Measurements from ENCODE around the gene NAV2.
"Not testable (repeated sequence)": the region's sequence is repeated elsewhere in the genome, so short reads cannot be mapped to it uniquely, and the experiment has no call there.

Gene NAV2

DNA sequence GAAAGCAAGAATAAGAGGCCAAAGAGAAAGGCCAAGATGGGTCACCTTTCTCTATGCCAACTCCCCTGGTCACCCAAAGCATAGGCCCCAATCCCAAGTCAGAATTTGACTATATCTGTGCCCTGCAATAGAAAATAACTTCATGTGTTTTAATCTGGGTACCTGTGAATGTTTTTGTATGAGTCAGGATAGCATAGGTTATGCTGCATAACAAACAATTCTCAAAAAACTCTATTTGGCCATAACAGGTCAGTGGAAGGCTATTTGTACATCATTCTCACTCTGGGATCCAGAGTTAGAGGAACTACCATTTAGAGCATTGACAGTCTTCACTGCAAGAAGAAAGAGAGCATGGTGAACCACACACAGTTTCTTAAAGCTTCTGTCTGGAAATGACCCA lies 280.4 kb downstream of the NAV2 start:
- Histone ChIP-seq H3K27me3 (ENCODE audit: control insufficient read depth, insufficient read depth, low read length) (no peaks in the 10 kb centered on the region), H3K9me3 (replicated peaks; ENCODE audit: low read length) (no peaks in the 10 kb centered on the region), H3K36me3 (ENCODE audit: insufficient read depth, low read length) (peaks cover 74% of the 10 kb centered on the region), H3K4me2 (ENCODE audit: low read length) (no peak overlapping the region), H3K4me1 (ENCODE audit: control insufficient read depth, insufficient read depth, low read length) (peaks cover 35% of the 10 kb centered on the region), H3K9ac (ENCODE audit: low read depth, low read length) (no peak overlapping the region), H3K4me3 (ENCODE audit: low read length) (no peak overlapping the region)

DNA sequence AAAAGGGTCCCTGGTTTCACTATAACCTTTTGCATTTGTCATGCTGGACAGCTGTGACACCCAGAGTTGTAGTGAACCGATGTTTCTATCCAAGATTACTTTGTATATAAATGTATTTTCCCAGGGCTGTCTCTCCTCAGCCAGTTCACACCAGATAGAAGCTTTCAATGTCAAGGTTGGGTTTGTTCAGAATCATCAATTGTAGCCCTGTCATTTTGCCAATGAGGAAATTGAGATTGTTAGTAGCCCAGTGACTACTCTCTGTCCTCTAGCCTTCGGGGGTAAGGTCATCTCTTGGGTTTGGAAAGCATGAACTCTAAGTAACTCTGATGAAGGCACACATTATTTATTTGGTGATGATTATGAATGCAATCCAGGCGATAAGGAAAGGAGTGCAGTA lies 282.0 kb downstream of the NAV2 start:
- H3K27me3 ChIP-seq (ENCODE audit: control insufficient read depth, insufficient read depth, low read length): no peaks in the 10 kb centered on the region

DNA sequence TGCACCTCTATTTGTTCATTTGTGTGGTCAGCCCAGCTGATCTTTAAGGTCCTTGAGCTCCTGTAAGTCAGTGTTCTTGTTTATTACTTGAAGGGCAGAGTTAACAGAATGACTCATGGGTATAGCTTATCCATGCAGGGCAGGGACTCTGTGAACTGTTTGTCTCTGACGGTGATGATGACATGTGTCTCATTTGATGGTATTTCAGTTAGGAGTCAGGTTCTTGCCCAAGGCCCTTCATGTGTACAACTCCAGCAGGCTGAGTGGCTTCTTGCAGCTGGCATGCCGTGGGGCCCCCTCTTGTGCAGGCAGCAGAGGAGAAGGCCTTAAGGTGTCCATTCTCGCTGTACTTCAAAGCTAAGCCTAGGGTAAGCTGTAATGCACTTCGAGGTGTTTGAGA lies 282.5 kb downstream of the NAV2 start:
- H3K4me1 ChIP-seq (ENCODE audit: control insufficient read depth, insufficient read depth, low read length): peaks cover 24% of the 10 kb centered on the region
- H3K27me3 ChIP-seq (ENCODE audit: control insufficient read depth, insufficient read depth, low read length): no peaks in the 10 kb centered on the region

More for the DNA sequence above, 282.0 kb downstream of the NAV2 start:
- H3K4me3 ChIP-seq (ENCODE audit: low read length): no peak overlapping the region
- peak overlapping the region; percentile 10 for H3K9ac ChIP-seq (ENCODE audit: low read depth, low read length)
- peaks cover 73% of the 10 kb centered on the region for H3K36me3 ChIP-seq (ENCODE audit: insufficient read depth, low read length)
- H3K9me3 ChIP-seq (replicated peaks; ENCODE audit: low read length): no peaks in the 10 kb centered on the region
- peak overlapping the region; percentile 16 for H3K4me2 ChIP-seq (ENCODE audit: low read length)
- H3K4me1 ChIP-seq (ENCODE audit: control insufficient read depth, insufficient read depth, low read length): peaks cover 24% of the 10 kb centered on the region

DNA sequence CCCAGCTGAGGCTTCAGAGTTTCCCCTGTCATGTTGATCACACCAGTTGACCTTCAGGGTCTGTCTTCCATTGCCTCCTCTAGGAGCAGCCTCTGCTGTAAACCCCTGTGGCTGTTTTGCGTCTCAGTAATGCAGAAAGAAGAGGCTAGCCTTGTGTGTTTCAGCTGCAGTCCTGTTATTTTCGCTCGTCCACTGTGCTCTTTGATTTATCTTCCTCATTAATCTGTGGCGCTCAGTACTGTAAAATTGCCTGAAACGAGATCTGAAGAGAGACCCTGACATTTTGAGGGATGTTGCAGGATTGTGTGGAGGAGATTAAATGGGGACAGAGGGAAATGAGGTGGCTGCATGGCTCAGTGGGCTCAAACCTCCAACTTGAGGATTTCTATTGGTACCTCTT lies 283.9 kb downstream of the NAV2 start:
- H3K27me3 ChIP-seq (ENCODE audit: control insufficient read depth, insufficient read depth, low read length): no peaks in the 10 kb centered on the region
- H3K4me3 ChIP-seq (ENCODE audit: low read length): no peak overlapping the region
- H3K9ac ChIP-seq (ENCODE audit: low read depth, low read length): no peak overlapping the region
- H3K4me2 ChIP-seq (ENCODE audit: low read length): no peak overlapping the region
- H3K36me3 ChIP-seq (ENCODE audit: insufficient read depth, low read length): peaks cover 76% of the 10 kb centered on the region
- no peaks in the 10 kb centered on the region for H3K9me3 ChIP-seq (replicated peaks; ENCODE audit: low read length)
- peaks cover 24% of the 10 kb centered on the region for H3K4me1 ChIP-seq (ENCODE audit: control insufficient read depth, insufficient read depth, low read length)

More for the DNA sequence above, 282.5 kb downstream of the NAV2 start:
- peak overlapping the region; percentile 15 for H3K9ac ChIP-seq (ENCODE audit: low read depth, low read length)
- peak overlapping the region; percentile 43 for H3K4me2 ChIP-seq (ENCODE audit: low read length)
- H3K36me3 ChIP-seq (ENCODE audit: insufficient read depth, low read length): peaks cover 73% of the 10 kb centered on the region
- no peak overlapping the region for H3K4me3 ChIP-seq (ENCODE audit: low read length)
- H3K9me3 ChIP-seq (replicated peaks; ENCODE audit: low read length): no peaks in the 10 kb centered on the region

DNA sequence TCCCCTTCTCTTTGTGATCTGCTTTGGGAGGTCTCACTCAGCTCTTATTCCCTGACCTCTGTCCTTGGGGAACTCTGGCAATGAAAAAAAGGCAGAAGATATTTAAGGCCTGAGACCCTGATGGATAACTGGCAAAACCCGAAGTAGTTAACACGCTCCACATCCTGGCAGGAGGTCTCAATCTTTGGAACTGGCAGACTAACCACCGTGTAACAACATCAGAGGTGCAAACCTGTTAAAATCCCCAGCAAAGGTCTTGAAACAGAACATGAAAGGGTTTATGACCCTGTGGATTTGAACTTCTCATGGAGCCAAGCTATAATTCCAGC lies 287.3 kb downstream of the NAV2 start:
- H3K27me3 ChIP-seq (ENCODE audit: control insufficient read depth, insufficient read depth, low read length): no peaks in the 10 kb centered on the region
- no peaks in the 10 kb centered on the region for H3K9me3 ChIP-seq (replicated peaks; ENCODE audit: low read length)
- H3K36me3 ChIP-seq (ENCODE audit: insufficient read depth, low read length): peaks cover 78% of the 10 kb centered on the region
- H3K4me1 ChIP-seq (ENCODE audit: control insufficient read depth, insufficient read depth, low read length): peaks cover 13% of the 10 kb centered on the region
- H3K4me2 ChIP-seq (ENCODE audit: low read length): no peak overlapping the region
- no peak overlapping the region for H3K4me3 ChIP-seq (ENCODE audit: low read length)
- H3K9ac ChIP-seq (ENCODE audit: low read depth, low read length): no peak overlapping the region

DNA sequence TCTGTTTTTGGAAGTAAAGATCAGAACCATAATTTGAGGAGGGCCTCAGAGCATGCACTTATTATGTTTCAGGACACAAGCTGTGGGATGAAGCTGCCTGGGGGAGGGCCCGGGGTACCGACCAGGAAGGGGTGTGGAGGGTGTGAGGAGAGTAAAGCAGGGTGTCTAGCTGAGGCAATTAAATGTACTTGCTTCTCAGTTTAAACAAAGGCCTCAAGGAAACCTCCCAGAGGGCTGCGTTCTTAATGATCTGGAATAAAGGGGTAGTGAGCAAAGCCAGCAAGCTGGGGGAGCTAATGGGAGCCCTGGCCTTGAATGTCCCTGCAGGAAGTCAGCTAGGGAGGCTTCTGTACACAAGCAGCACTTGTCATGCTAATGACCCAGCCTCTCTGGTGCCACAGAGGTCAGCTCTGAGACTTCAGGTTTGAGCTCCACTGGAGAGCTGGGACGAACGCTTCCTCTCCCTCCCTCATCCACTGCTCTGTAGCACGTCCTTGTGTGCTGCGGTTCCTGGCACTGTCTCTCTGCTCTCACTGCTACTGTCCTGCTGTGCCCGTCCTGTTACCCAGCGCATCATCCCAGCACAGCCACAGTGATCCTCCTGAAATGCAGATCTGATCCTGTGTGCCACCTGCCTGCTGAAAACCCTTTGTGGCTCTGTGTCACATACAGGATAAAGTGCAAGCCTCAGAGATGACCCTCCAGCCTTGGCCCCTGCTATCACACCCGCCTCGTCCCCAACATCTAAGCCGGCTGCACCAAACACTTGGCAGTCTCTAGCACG lies 287.9 kb downstream of the NAV2 start:
- no peak overlapping the region for H3K9ac ChIP-seq (ENCODE audit: low read depth, low read length)
- peaks cover 8% of the 10 kb centered on the region for H3K4me1 ChIP-seq (ENCODE audit: control insufficient read depth, insufficient read depth, low read length)
- no peak overlapping the region for H3K4me3 ChIP-seq (ENCODE audit: low read length)
- peaks cover 75% of the 10 kb centered on the region for H3K36me3 ChIP-seq (ENCODE audit: insufficient read depth, low read length)
- no peak overlapping the region for H3K4me2 ChIP-seq (ENCODE audit: low read length)
- no peaks in the 10 kb centered on the region for H3K27me3 ChIP-seq (ENCODE audit: control insufficient read depth, insufficient read depth, low read length)
- H3K9me3 ChIP-seq (replicated peaks; ENCODE audit: low read length): no peaks in the 10 kb centered on the region

DNA sequence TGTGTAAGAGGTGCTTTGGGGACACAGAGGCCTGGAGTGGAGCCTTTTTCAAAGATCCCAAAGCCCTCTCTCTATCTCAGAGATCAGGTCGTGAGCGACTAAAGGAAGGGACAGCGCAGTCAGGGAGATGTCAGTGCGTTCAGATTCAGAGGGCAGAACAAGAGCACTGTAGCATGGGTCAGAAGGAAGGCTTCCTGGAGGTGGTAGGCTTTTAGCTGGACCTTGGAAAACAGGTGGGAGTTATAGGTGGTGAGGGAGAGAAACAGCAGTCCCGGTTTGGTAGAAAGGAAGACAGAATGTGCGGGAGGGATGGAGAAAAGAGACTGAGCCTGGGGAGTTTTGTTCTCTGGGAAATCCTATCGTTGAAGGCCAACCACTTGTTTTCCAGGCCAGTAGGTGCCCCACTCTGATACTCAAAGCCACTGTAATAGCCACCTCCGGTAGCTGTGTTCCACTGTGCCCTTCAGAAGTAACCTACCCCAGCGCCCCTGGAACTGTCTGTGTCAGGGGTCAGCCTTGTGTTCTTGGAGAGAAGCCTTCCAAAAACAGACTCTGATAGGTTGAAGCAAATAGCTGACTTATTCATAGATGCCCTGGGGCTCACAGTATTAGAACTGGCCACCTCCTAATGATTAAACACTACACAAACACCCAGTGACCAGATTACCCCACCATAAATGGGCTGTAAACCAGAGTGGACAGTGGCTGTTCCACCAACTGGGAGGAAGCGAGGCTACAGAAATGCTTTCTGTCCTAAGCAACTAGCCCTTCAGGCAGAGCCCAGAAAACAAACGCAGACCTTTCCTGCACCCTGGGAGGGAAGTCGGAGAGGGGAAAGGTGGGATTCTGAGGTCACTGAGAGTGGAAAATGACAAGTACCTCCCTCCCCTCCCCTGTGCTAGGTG lies 289.9 kb downstream of the NAV2 start:
- no peak overlapping the region for H3K4me3 ChIP-seq (ENCODE audit: low read length)
- H3K36me3 ChIP-seq (ENCODE audit: insufficient read depth, low read length): peaks cover 74% of the 10 kb centered on the region
- no peak overlapping the region for H3K4me2 ChIP-seq (ENCODE audit: low read length)
- H3K9ac ChIP-seq (ENCODE audit: low read depth, low read length): no peak overlapping the region
- H3K4me1 ChIP-seq (ENCODE audit: control insufficient read depth, insufficient read depth, low read length): no peaks in the 10 kb centered on the region
- no peaks in the 10 kb centered on the region for H3K27me3 ChIP-seq (ENCODE audit: control insufficient read depth, insufficient read depth, low read length)
- H3K9me3 ChIP-seq (replicated peaks; ENCODE audit: low read length): no peaks in the 10 kb centered on the region

DNA sequence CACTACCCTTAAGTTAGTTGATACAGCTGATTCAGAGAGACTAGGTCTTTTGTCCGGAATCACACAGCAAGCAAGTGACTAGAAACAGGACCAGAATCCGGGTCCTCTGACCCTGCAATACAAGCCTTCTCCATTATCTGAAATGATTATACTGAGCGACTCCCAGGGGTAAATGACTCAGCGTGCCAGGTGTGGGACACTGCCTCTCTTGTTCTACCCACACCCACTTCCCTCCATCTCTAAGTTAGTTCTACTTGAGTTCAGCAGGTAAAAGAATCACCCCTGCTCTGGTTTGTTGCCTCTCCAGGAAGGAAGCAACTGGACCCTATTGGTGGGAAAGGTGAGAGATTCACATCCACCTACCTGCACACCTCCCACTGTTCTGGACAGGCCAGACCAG lies 290.7 kb downstream of the NAV2 start:
- no peak overlapping the region for H3K4me3 ChIP-seq (ENCODE audit: low read length)
- H3K9me3 ChIP-seq (replicated peaks; ENCODE audit: low read length): no peaks in the 10 kb centered on the region
- H3K9ac ChIP-seq (ENCODE audit: low read depth, low read length): no peak overlapping the region
- no peak overlapping the region for H3K4me2 ChIP-seq (ENCODE audit: low read length)
- no peaks in the 10 kb centered on the region for H3K4me1 ChIP-seq (ENCODE audit: control insufficient read depth, insufficient read depth, low read length)
- peaks cover 75% of the 10 kb centered on the region for H3K36me3 ChIP-seq (ENCODE audit: insufficient read depth, low read length)
- H3K27me3 ChIP-seq (ENCODE audit: control insufficient read depth, insufficient read depth, low read length): no peaks in the 10 kb centered on the region

DNA sequence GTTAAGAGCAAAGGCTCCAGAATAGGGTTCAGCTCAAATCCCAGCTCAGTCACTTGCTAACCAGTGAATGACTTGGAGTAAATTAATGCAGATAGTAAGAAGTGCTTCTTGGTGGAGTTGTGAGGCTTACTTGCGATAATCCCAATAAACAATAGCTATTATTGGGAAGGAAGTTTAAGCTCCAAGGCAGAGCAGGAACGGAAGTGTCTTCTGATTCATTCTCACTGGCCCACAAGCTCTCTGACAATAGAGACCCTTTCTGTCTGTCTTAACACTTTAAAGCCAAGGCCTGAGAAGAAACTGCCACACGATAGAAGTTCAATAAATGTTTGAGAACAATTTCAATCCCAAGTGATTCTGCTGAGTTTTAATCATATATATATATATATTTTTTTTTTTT lies 292.2 kb downstream of the NAV2 start:
- peaks cover 71% of the 10 kb centered on the region for H3K36me3 ChIP-seq (ENCODE audit: insufficient read depth, low read length)

DNA sequence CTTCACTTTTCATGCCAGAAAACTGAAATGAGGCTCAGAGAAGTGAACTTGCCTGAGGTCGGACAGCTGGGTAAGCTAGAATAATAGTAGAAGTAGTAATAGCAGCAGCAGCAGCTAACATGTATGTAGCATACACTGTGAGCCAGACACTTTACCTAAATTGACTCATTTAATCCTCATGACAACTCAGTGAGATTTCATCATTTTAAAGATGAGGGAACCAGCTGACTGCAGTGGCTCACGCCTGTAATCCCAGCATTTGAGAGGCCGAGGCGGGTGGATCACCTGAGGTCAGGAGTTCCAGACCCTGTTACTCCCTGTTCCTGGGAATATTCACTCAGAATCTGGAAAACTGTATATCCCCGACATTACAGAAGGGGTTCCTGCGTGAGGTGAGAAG lies 293.1 kb downstream of the NAV2 start:
- Histone ChIP-seq H3K9me3 (replicated peaks; ENCODE audit: low read length) (no peaks in the 10 kb centered on the region), H3K9ac (ENCODE audit: low read depth, low read length) (no peak overlapping the region), H3K27me3 (ENCODE audit: control insufficient read depth, insufficient read depth, low read length) (no peaks in the 10 kb centered on the region), H3K4me3 (ENCODE audit: low read length) (no peak overlapping the region), H3K4me1 (ENCODE audit: control insufficient read depth, insufficient read depth, low read length) (no peaks in the 10 kb centered on the region), H3K4me2 (ENCODE audit: low read length) (no peak overlapping the region), H3K36me3 (ENCODE audit: insufficient read depth, low read length) (peaks cover 62% of the 10 kb centered on the region)

More for the DNA sequence above, 292.2 kb downstream of the NAV2 start:
- no peaks in the 10 kb centered on the region for H3K9me3 ChIP-seq (replicated peaks; ENCODE audit: low read length)
- H3K4me2 ChIP-seq (ENCODE audit: low read length): no peak overlapping the region
- no peak overlapping the region for H3K9ac ChIP-seq (ENCODE audit: low read depth, low read length)
- no peak overlapping the region for H3K4me3 ChIP-seq (ENCODE audit: low read length)
- no peaks in the 10 kb centered on the region for H3K27me3 ChIP-seq (ENCODE audit: control insufficient read depth, insufficient read depth, low read length)
- no peaks in the 10 kb centered on the region for H3K4me1 ChIP-seq (ENCODE audit: control insufficient read depth, insufficient read depth, low read length)

DNA sequence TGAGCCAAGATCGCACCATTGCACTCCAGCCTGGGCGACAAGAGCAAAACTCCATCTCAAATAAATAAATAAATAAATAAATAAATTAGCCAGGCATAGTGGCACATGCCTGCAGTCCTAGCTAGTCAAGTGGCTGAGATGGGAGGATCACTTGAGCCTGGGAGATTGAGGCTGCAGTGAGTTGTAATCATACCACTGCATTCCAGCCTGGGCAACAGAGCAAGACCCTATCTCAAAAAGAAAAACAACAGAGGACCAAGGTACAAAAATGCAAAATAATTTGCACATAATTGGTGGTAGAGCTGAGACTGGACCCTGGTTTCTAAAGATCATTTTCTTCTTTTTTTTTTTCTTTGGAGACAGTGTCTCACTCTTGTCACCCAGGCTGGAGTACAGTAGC lies 294.0 kb downstream of the NAV2 start:
- not testable (repeated sequence) for H3K4me1 ChIP-seq (ENCODE audit: control insufficient read depth, insufficient read depth, low read length); H3K9ac ChIP-seq (ENCODE audit: low read depth, low read length); H3K27me3 ChIP-seq (ENCODE audit: control insufficient read depth, insufficient read depth, low read length); H3K9me3 ChIP-seq (replicated peaks; ENCODE audit: low read length); H3K4me2 ChIP-seq (ENCODE audit: low read length); H3K4me3 ChIP-seq (ENCODE audit: low read length)
- peaks cover 55% of the 10 kb centered on the region for H3K36me3 ChIP-seq (ENCODE audit: insufficient read depth, low read length)

All from skeletal muscle satellite cell (primary cell).